Activated T-cell treated with anti-CD3 and anti-CD28 coated beads, Interleukin-2, amount 50 U/mL, for 4 hours (primary cell): Measurements from ENCODE around the gene GDI1. TPM values are rescaled to one million over a fixed set of nuclear protein-coding genes. Genes with fewer than 3 reads are reported as not detected.
A peak's percentile ranks its signal among the peaks of the same experiment; 100 is the strongest.

ENCODE experiments used
- ATAC-seq, 2 donors: fragments of 200-7000 bp; cut with Tn5 transposase; one replicate each; pipeline ENCODE4 v1.10.0; 2021
- DNase-seq: peaks from one replicate; pipeline ENCODE4 v3.0.0-alpha.2; 2020
- H3K27me3 Mint-ChIP-seq: one replicate; pipeline ENCODE4 v1.8.0; 2021; ENCODE audit warnings: low read depth, mixed read lengths
- H3K36me3 Mint-ChIP-seq: one replicate; pipeline ENCODE4 v1.8.0; 2022; ENCODE audit warnings: mixed read lengths; ENCODE audit not compliant: insufficient read depth
- H3K4me1 Mint-ChIP-seq: one replicate; pipeline ENCODE4 v1.8.0; 2021; ENCODE audit warnings: low read depth, mixed read lengths
- H3K4me3 Mint-ChIP-seq: one replicate; pipeline ENCODE4 v1.8.0; 2021; ENCODE audit warnings: mild to moderate bottlenecking, moderate library complexity, mixed read lengths
- H3K9me3 Mint-ChIP-seq: one replicate; pipeline ENCODE4 v1.8.0; 2021; ENCODE audit warnings: mixed read lengths
- total RNA-seq, 3 donors: library from RNA; stranded (reverse); gene quantifications; one replicate each; pipeline ENCODE4 v1.2.1, GENCODE V29; 2021

The GDI1 gene
- total RNA-seq, 3 donors from 2014 or later: 107 to 126 (median 116) TPM

GRCh38 chrX:154470434-154470833 is 33.5 kb downstream of the GDI1 start:
- H3K4me3 Mint-ChIP-seq: no peak overlapping the region
- no peaks in the 10 kb centered on the region for H3K9me3 Mint-ChIP-seq
- DNase-seq: no peak
- no peaks in the 10 kb centered on the region for H3K4me1 Mint-ChIP-seq
- H3K36me3 Mint-ChIP-seq: no peaks in the 10 kb centered on the region
- H3K27me3 Mint-ChIP-seq: no peaks in the 10 kb centered on the region
- ATAC-seq: no peak

GRCh38 chrX:154470914-154471568 is 34.1 kb downstream of the GDI1 start:
- Mint-ChIP-seq H3K9me3 (no peaks in the 10 kb centered on the region), H3K4me3 (no peak overlapping the region), H3K27me3 (no peaks in the 10 kb centered on the region), H3K4me1 (peaks cover 2% of the 10 kb centered on the region), H3K36me3 (no peaks in the 10 kb centered on the region)
- ATAC-seq: no peak
- no peak for DNase-seq

- no peaks in the 10 kb centered on the region for H3K27me3 Mint-ChIP-seq
- no peaks in the 10 kb centered on the region for H3K9me3 Mint-ChIP-seq
- H3K36me3 Mint-ChIP-seq: no peaks in the 10 kb centered on the region
- H3K4me1 Mint-ChIP-seq: peaks cover 2% of the 10 kb centered on the region
- no peak overlapping the region for H3K4me3 Mint-ChIP-seq
- ATAC-seq: no peak
- no peak for DNase-seq
These were observed 35.1 kb downstream of the GDI1 start for GRCh38 chrX:154471839-154472684.

- DNase-seq (no peak), ATAC-seq (no peak)
- Mint-ChIP-seq H3K27me3 (no peaks in the 10 kb centered on the region), H3K9me3 (no peaks in the 10 kb centered on the region), H3K4me3 (no peak overlapping the region), H3K4me1 (peaks cover 4% of the 10 kb centered on the region), H3K36me3 (no peaks in the 10 kb centered on the region)
These were observed 36.0 kb downstream of the GDI1 start for GRCh38 chrX:154472685-154473632.

- Mint-ChIP-seq H3K4me1 (peaks cover 4% of the 10 kb centered on the region), H3K4me3 (no peak overlapping the region), H3K36me3 (no peaks in the 10 kb centered on the region), H3K27me3 (no peaks in the 10 kb centered on the region), H3K9me3 (no peaks in the 10 kb centered on the region)
- no peak for ATAC-seq
- DNase-seq: no peak
These were observed 36.7 kb downstream of the GDI1 start for GRCh38 chrX:154473683-154474082.

- H3K4me1 Mint-ChIP-seq: peaks cover 8% of the 10 kb centered on the region
- H3K9me3 Mint-ChIP-seq: no peaks in the 10 kb centered on the region
- no peaks in the 10 kb centered on the region for H3K27me3 Mint-ChIP-seq
- H3K36me3 Mint-ChIP-seq: no peaks in the 10 kb centered on the region
- DNase-seq (no peak), ATAC-seq (no peak)
- no peak overlapping the region for H3K4me3 Mint-ChIP-seq
These were observed 39.9 kb downstream of the GDI1 start for GRCh38 chrX:154476821-154477220.

GRCh38 chrX:154477891-154478477 is 41.0 kb downstream of the GDI1 start:
- ATAC-seq: no peak
- Mint-ChIP-seq H3K4me1 (peaks cover 8% of the 10 kb centered on the region), H3K9me3 (no peaks in the 10 kb centered on the region), H3K27me3 (no peaks in the 10 kb centered on the region), H3K4me3 (peak overlapping the region; percentile 83), H3K36me3 (no peaks in the 10 kb centered on the region)
- no peak for DNase-seq

- peak; percentile 94 for DNase-seq
- peak within 1 kb of the TSS; percentile 83 for H3K4me3 Mint-ChIP-seq
- H3K27me3 Mint-ChIP-seq: no peaks in the 10 kb centered on the region
- H3K9me3 Mint-ChIP-seq: no peaks in the 10 kb centered on the region
- H3K36me3 Mint-ChIP-seq: no peaks in the 10 kb centered on the region
- peaks cover 13% of the 10 kb centered on the region for H3K4me1 Mint-ChIP-seq
- ATAC-seq: peak; percentile 94 to 95
These were observed 42.0 kb downstream of the GDI1 start, which contains the start of gene LAGE3 for GRCh38 chrX:154478728-154479622. Gene LAGE3 (minus strand): TSS chrX:154479281. CDS start chrX:154478915, 366 bp downstream.

- H3K9me3 Mint-ChIP-seq: no peaks in the 10 kb centered on the region
- no peak for ATAC-seq
- no peak for DNase-seq
These were observed 44.2 kb downstream of the GDI1 start for GRCh38 chrX:154481195-154481594.

GRCh38 chrX:154481911-154482601 is 45.1 kb downstream of the GDI1 start:
- Mint-ChIP-seq H3K4me1 (peaks cover 19% of the 10 kb centered on the region), H3K36me3 (no peaks in the 10 kb centered on the region), H3K4me3 (no peak overlapping the region), H3K27me3 (no peaks in the 10 kb centered on the region), H3K9me3 (no peaks in the 10 kb centered on the region)
- ATAC-seq (no peak), DNase-seq (no peak)

More at GRCh38 chrX:154481195-154481594, 44.2 kb downstream of the GDI1 start:
- Mint-ChIP-seq H3K27me3 (no peaks in the 10 kb centered on the region), H3K4me3 (no peak overlapping the region), H3K4me1 (peaks cover 17% of the 10 kb centered on the region), H3K36me3 (no peaks in the 10 kb centered on the region)

GRCh38 chrX:154482786-154483185 is 45.8 kb downstream of the GDI1 start:
- Mint-ChIP-seq H3K4me3 (no peak overlapping the region), H3K27me3 (no peaks in the 10 kb centered on the region), H3K36me3 (no peaks in the 10 kb centered on the region), H3K4me1 (peaks cover 19% of the 10 kb centered on the region), H3K9me3 (no peaks in the 10 kb centered on the region)
- ATAC-seq: no peak
- DNase-seq: no peak

GRCh38 chrX:154483325-154483724 is 46.4 kb downstream of the GDI1 start:
- Mint-ChIP-seq H3K4me3 (no peak overlapping the region), H3K27me3 (no peaks in the 10 kb centered on the region), H3K9me3 (no peaks in the 10 kb centered on the region), H3K4me1 (peaks cover 21% of the 10 kb centered on the region), H3K36me3 (no peaks in the 10 kb centered on the region)
- DNase-seq (no peak), ATAC-seq (no peak)
